ENCODE results near the gene SLC2A2. TPM values are rescaled to one million over a fixed set of nuclear protein-coding genes. Genes with fewer than 3 reads are reported as not detected.

Gene SLC2A2
- total RNA-seq, 1 experiment from 2014 or later: not detected

GRCh38 chr3:171049861-171050444, 23.4 kb upstream of the SLC2A2 start:
- DNase-seq (ENCODE audit: low spot score): peak; percentile 73
- H3K9me3 Mint-ChIP-seq: no peaks in the 10 kb centered on the region
- peaks cover 6% of the 10 kb centered on the region for H3K4me1 Mint-ChIP-seq
- peak; percentile 97 for ATAC-seq
- POLR2A ChIA-PET: no interaction called here
- no peak overlapping the region for H3K4me3 Mint-ChIP-seq
- H3K36me3 Mint-ChIP-seq: no peaks in the 10 kb centered on the region
- CTCF ChIA-PET: interaction anchor here (0.6 to 3.0 kb wide), 39 partner anchors 10 to 780 kb away, joined by 3 to 22 read pairs (median 4); no protein-coding TSS in a partner anchor
- H3K27me3 Mint-ChIP-seq (ENCODE audit: low read depth): no peaks in the 10 kb centered on the region; the same call in 1 of the 2 replicates
- H3K27ac Mint-ChIP-seq: no peak overlapping the region
- TF ChIP-seq CTCF (IDR thresholded peaks at IDR 0.05) (peak; percentile 45; the same call in 1 of the 2 replicates), CREB1 (CRISPR knock-in tag; IDR thresholded peaks at IDR 0.05) (no peak), TEAD4 (CRISPR knock-in tag; IDR thresholded peaks at IDR 0.05) (no peak)
- TF ChIP-seq, protein P1, sequence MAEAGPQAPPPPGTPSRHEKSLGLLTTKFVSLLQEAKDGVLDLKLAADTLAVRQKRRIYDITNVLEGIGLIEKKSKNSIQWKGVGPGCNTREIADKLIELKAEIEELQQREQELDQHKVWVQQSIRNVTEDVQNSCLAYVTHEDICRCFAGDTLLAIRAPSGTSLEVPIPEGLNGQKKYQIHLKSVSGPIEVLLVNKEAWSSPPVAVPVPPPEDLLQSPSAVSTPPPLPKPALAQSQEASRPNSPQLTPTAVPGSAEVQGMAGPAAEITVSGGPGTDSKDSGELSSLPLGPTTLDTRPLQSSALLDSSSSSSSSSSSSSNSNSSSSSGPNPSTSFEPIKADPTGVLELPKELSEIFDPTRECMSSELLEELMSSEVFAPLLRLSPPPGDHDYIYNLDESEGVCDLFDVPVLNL (CRISPR knock-in tag; IDR thresholded peaks at IDR 0.05; ENCODE audit: borderline replicate concordance, low read depth): no peak
- TF ChIP-seq, protein P2, sequence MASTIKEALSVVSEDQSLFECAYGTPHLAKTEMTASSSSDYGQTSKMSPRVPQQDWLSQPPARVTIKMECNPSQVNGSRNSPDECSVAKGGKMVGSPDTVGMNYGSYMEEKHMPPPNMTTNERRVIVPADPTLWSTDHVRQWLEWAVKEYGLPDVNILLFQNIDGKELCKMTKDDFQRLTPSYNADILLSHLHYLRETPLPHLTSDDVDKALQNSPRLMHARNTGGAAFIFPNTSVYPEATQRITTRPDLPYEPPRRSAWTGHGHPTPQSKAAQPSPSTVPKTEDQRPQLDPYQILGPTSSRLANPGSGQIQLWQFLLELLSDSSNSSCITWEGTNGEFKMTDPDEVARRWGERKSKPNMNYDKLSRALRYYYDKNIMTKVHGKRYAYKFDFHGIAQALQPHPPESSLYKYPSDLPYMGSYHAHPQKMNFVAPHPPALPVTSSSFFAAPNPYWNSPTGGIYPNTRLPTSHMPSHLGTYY (CRISPR knock-in tag; IDR thresholded peaks at IDR 0.05): no peak

DNA sequence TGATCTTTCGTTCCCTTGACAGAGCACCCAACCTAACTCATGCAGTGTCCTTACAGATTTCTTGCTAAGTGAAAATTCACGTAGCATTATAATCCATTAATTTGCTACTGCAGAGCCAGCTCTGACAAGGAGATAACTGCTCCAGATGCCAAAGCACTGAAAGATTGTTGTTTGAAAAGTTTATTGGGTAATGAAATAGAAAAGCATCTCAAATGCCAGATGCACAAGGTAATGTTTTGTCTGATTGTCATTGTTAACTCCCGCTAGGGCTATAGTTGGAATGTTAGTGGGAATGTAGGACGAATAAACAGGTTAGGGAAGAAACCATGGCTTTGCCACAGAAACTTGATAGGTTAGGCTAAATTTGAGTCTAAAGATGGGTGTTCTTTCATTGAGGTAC, 20.2 kb upstream of the SLC2A2 start:
- no peaks in the 10 kb centered on the region for H3K36me3 Mint-ChIP-seq
- POLR2A ChIA-PET: no interaction called here
- DNase-seq (ENCODE audit: low spot score): no peak
- no peak overlapping the region for H3K27ac Mint-ChIP-seq
- no peak overlapping the region for H3K4me3 Mint-ChIP-seq
- H3K27me3 Mint-ChIP-seq (ENCODE audit: low read depth): no peaks in the 10 kb centered on the region; the same call in 1 of the 2 replicates
- H3K9me3 Mint-ChIP-seq: no peaks in the 10 kb centered on the region
- no peak for TF ChIP-seq IRF1 (CRISPR knock-in tag; IDR thresholded peaks at IDR 0.05)
- no peak for TF ChIP-seq ZNF263 (CRISPR knock-in tag; IDR thresholded peaks at IDR 0.05; ENCODE audit: low read depth)
- CTCF ChIA-PET: interaction anchor here (0.9 kb wide), 1 partner anchor 85 kb away, joined by 3 read pairs; no protein-coding TSS in a partner anchor
- peaks cover 6% of the 10 kb centered on the region for H3K4me1 Mint-ChIP-seq
- no peak for ATAC-seq

- H3K27ac Mint-ChIP-seq: no peak overlapping the region
- peaks cover 6% of the 10 kb centered on the region for H3K4me1 Mint-ChIP-seq
- DNase-seq (ENCODE audit: low spot score) (no peak), ATAC-seq (no peak)
- no peak for TF ChIP-seq NFE2L1 (CRISPR knock-in tag; IDR thresholded peaks at IDR 0.05)
- no peak for TF ChIP-seq MLX (CRISPR knock-in tag; IDR thresholded peaks at IDR 0.05)
- no peak for TF ChIP-seq ZBTB21 (CRISPR knock-in tag; IDR thresholded peaks at IDR 0.05; ENCODE audit: borderline replicate concordance)
- TF ChIP-seq, protein P3, sequence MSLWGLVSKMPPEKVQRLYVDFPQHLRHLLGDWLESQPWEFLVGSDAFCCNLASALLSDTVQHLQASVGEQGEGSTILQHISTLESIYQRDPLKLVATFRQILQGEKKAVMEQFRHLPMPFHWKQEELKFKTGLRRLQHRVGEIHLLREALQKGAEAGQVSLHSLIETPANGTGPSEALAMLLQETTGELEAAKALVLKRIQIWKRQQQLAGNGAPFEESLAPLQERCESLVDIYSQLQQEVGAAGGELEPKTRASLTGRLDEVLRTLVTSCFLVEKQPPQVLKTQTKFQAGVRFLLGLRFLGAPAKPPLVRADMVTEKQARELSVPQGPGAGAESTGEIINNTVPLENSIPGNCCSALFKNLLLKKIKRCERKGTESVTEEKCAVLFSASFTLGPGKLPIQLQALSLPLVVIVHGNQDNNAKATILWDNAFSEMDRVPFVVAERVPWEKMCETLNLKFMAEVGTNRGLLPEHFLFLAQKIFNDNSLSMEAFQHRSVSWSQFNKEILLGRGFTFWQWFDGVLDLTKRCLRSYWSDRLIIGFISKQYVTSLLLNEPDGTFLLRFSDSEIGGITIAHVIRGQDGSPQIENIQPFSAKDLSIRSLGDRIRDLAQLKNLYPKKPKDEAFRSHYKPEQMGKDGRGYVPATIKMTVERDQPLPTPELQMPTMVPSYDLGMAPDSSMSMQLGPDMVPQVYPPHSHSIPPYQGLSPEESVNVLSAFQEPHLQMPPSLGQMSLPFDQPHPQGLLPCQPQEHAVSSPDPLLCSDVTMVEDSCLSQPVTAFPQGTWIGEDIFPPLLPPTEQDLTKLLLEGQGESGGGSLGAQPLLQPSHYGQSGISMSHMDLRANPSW (CRISPR knock-in tag; conservative IDR thresholded peaks at IDR 0.05; ENCODE audit: low read depth): no peak
- TF ChIP-seq PREB (CRISPR knock-in tag; IDR thresholded peaks at IDR 0.05; ENCODE audit: borderline replicate concordance): no peak
- peak; percentile 97 for TF ChIP-seq GABPB1 (CRISPR knock-in tag; IDR thresholded peaks at IDR 0.05)
- no peaks in the 10 kb centered on the region; the same call in 1 of the 2 replicates for H3K27me3 Mint-ChIP-seq (ENCODE audit: low read depth)
- ChIA-PET POLR2A (no interaction called here), CTCF (no interaction called here)
- H3K9me3 Mint-ChIP-seq: no peaks in the 10 kb centered on the region
- H3K4me3 Mint-ChIP-seq: no peak overlapping the region
- H3K36me3 Mint-ChIP-seq: no peaks in the 10 kb centered on the region
Measured at GRCh38 chr3:171044835-171045793, 18.6 kb upstream of the SLC2A2 start.
